ENCODE results near the gene GLT6D1.

Gene GLT6D1

GRCh38 chr9:135596211-135596610 is 43.1 kb downstream of the GLT6D1 start:
- Histone ChIP-seq H3K4me1 (no peaks in the 10 kb centered on the region), H3K79me2 (no peaks in the 10 kb centered on the region), H3K36me3 (ENCODE audit: control insufficient read depth, insufficient read depth, low read length) (no peaks in the 10 kb centered on the region), H3K27ac (no peak overlapping the region), H2AFZ (no peak overlapping the region), H3K4me3 (ENCODE audit: low read depth, low read length) (no peak overlapping the region), H3K9ac (no peak overlapping the region), H3K4me2 (ENCODE audit: low read length) (no peak overlapping the region), H3K9me3 (ENCODE audit: control insufficient read depth, low read length) (no peaks in the 10 kb centered on the region), H3K27me3 (ENCODE audit: control insufficient read depth, insufficient read depth, low read length) (no peaks in the 10 kb centered on the region)
- TF ChIP-seq CTCF (IDR thresholded peaks at IDR 0.05) = no peak

- no peaks in the 10 kb centered on the region for H3K9me3 ChIP-seq (ENCODE audit: control insufficient read depth, low read length)
- H3K4me2 ChIP-seq (ENCODE audit: low read length) = no peak overlapping the region
- H2AFZ ChIP-seq = no peak overlapping the region
- no peak overlapping the region for H3K9ac ChIP-seq
- no peak overlapping the region for H3K27ac ChIP-seq
- H3K27me3 ChIP-seq (ENCODE audit: control insufficient read depth, insufficient read depth, low read length) = no peaks in the 10 kb centered on the region
- no peaks in the 10 kb centered on the region for H3K4me1 ChIP-seq
- no peaks in the 10 kb centered on the region for H3K36me3 ChIP-seq (ENCODE audit: control insufficient read depth, insufficient read depth, low read length)
- no peaks in the 10 kb centered on the region for H3K79me2 ChIP-seq
- TF ChIP-seq CTCF (IDR thresholded peaks at IDR 0.05) = no peak
- H3K4me3 ChIP-seq (ENCODE audit: low read depth, low read length) = no peak overlapping the region
Measured at GRCh38 chr9:135592625-135593024, 46.7 kb downstream of the GLT6D1 start.

GRCh38 chr9:135592331-135592590 is 47.1 kb downstream of the GLT6D1 start:
- H3K9ac ChIP-seq = no peak overlapping the region
- H3K27me3 ChIP-seq (ENCODE audit: control insufficient read depth, insufficient read depth, low read length) = no peaks in the 10 kb centered on the region
- no peaks in the 10 kb centered on the region for H3K4me1 ChIP-seq
- no peak overlapping the region for H3K27ac ChIP-seq
- no peaks in the 10 kb centered on the region for H3K9me3 ChIP-seq (ENCODE audit: control insufficient read depth, low read length)
- no peak overlapping the region for H3K4me2 ChIP-seq (ENCODE audit: low read length)
- no peaks in the 10 kb centered on the region for H3K79me2 ChIP-seq
- no peak overlapping the region for H3K4me3 ChIP-seq (ENCODE audit: low read depth, low read length)
- H2AFZ ChIP-seq = no peak overlapping the region
- no peak for TF ChIP-seq CTCF (IDR thresholded peaks at IDR 0.05)
- H3K36me3 ChIP-seq (ENCODE audit: control insufficient read depth, insufficient read depth, low read length) = no peaks in the 10 kb centered on the region

- H3K4me2 ChIP-seq (ENCODE audit: low read length) = no peak overlapping the region
- H2AFZ ChIP-seq = no peak overlapping the region
- H3K36me3 ChIP-seq (ENCODE audit: control insufficient read depth, insufficient read depth, low read length) = no peaks in the 10 kb centered on the region
- no peaks in the 10 kb centered on the region for H3K79me2 ChIP-seq
- no peak overlapping the region for H3K27ac ChIP-seq
- no peaks in the 10 kb centered on the region for H3K9me3 ChIP-seq (ENCODE audit: control insufficient read depth, low read length)
- no peak for TF ChIP-seq CTCF (IDR thresholded peaks at IDR 0.05)
- H3K4me3 ChIP-seq (ENCODE audit: low read depth, low read length) = no peak overlapping the region
- H3K4me1 ChIP-seq = no peaks in the 10 kb centered on the region
- no peaks in the 10 kb centered on the region for H3K27me3 ChIP-seq (ENCODE audit: control insufficient read depth, insufficient read depth, low read length)
- H3K9ac ChIP-seq = no peak overlapping the region
Measured at GRCh38 chr9:135591506-135592330, 47.6 kb downstream of the GLT6D1 start.

- no peak overlapping the region for H3K9ac ChIP-seq
Measured at GRCh38 chr9:135590486-135591079, 48.8 kb downstream of the GLT6D1 start.

More at GRCh38 chr9:135590486-135591079, 48.8 kb downstream of the GLT6D1 start:
- Histone ChIP-seq H3K27ac (no peak overlapping the region), H2AFZ (no peak overlapping the region), H3K4me1 (no peaks in the 10 kb centered on the region), H3K4me3 (ENCODE audit: low read depth, low read length) (no peak overlapping the region), H3K4me2 (ENCODE audit: low read length) (no peak overlapping the region), H3K79me2 (no peaks in the 10 kb centered on the region), H3K27me3 (ENCODE audit: control insufficient read depth, insufficient read depth, low read length) (no peaks in the 10 kb centered on the region), H3K36me3 (ENCODE audit: control insufficient read depth, insufficient read depth, low read length) (no peaks in the 10 kb centered on the region), H3K9me3 (ENCODE audit: control insufficient read depth, low read length) (no peaks in the 10 kb centered on the region)
- TF ChIP-seq CTCF (IDR thresholded peaks at IDR 0.05) = no peak
